ENCODE results near the gene STAP1.

The STAP1 gene

GRCh38 chr4:67580577-67580976, 22.1 kb downstream of the STAP1 start:
- TF ChIP-seq MAX (IDR thresholded peaks at IDR 0.05) (no peak), FOXM1 (IDR thresholded peaks at IDR 0.05; ENCODE audit: borderline replicate concordance, low read depth) (no peak), CREB1 (IDR thresholded peaks at IDR 0.05; ENCODE audit: low read depth) (no peak), EGR1 (IDR thresholded peaks at IDR 0.05) (no peak), USF1 (IDR thresholded peaks at IDR 0.05) (no peak), EP300 (IDR thresholded peaks at IDR 0.05; ENCODE audit: borderline replicate concordance) (no peak)

GRCh38 chr4:67581208-67581857, 22.8 kb downstream of the STAP1 start:
- TF ChIP-seq CREB1 (IDR thresholded peaks at IDR 0.05; ENCODE audit: low read depth) (no peak), USF1 (IDR thresholded peaks at IDR 0.05) (no peak), NFIC (IDR thresholded peaks at IDR 0.05) (no peak), TAF1 (IDR thresholded peaks at IDR 0.05; ENCODE audit: low read depth) (no peak)

- TF ChIP-seq YY1 (IDR thresholded peaks at IDR 0.05; ENCODE audit: low read depth) (no peak), TCF12 (IDR thresholded peaks at IDR 0.05; ENCODE audit: low read depth) (no peak), EP300 (IDR thresholded peaks at IDR 0.05; ENCODE audit: borderline replicate concordance) (no peak), TAF1 (IDR thresholded peaks at IDR 0.05; ENCODE audit: low read depth) (no peak), NFIC (IDR thresholded peaks at IDR 0.05) (no peak), RAD21 (IDR thresholded peaks at IDR 0.05; ENCODE audit: low read depth) (no peak), REST (IDR thresholded peaks at IDR 0.05; ENCODE audit: low read depth) (no peak), CREB1 (IDR thresholded peaks at IDR 0.05; ENCODE audit: low read depth) (no peak), ZBTB7A (IDR thresholded peaks at IDR 0.05; ENCODE audit: low read depth) (no peak), MAX (IDR thresholded peaks at IDR 0.05) (no peak), EGR1 (IDR thresholded peaks at IDR 0.05) (no peak), USF1 (IDR thresholded peaks at IDR 0.05) (no peak), FOXM1 (IDR thresholded peaks at IDR 0.05; ENCODE audit: borderline replicate concordance, low read depth) (no peak), CEBPB (IDR thresholded peaks at IDR 0.05) (no peak), TEAD4 (IDR thresholded peaks at IDR 0.05) (no peak)
These were observed 23.4 kb downstream of the STAP1 start for GRCh38 chr4:67581913-67582312.

- TF ChIP-seq TCF12 (IDR thresholded peaks at IDR 0.05; ENCODE audit: low read depth) = no peak
- TF ChIP-seq MAX (IDR thresholded peaks at IDR 0.05) = no peak
- no peak for TF ChIP-seq EP300 (IDR thresholded peaks at IDR 0.05; ENCODE audit: borderline replicate concordance)
- TF ChIP-seq EGR1 (IDR thresholded peaks at IDR 0.05) = no peak
- no peak for TF ChIP-seq USF1 (IDR thresholded peaks at IDR 0.05)
- no peak for TF ChIP-seq CREB1 (IDR thresholded peaks at IDR 0.05; ENCODE audit: low read depth)
- no peak for TF ChIP-seq TEAD4 (IDR thresholded peaks at IDR 0.05)
- TF ChIP-seq NFIC (IDR thresholded peaks at IDR 0.05) = no peak
- TF ChIP-seq CEBPB (IDR thresholded peaks at IDR 0.05) = no peak
- TF ChIP-seq RAD21 (IDR thresholded peaks at IDR 0.05; ENCODE audit: low read depth) = no peak
- TF ChIP-seq YY1 (IDR thresholded peaks at IDR 0.05; ENCODE audit: low read depth) = no peak
- no peak for TF ChIP-seq REST (IDR thresholded peaks at IDR 0.05; ENCODE audit: low read depth)
These were observed 26.0 kb downstream of the STAP1 start for GRCh38 chr4:67584496-67584895.

GRCh38 chr4:67587156-67587555, 28.6 kb downstream of the STAP1 start:
- TF ChIP-seq MAX (IDR thresholded peaks at IDR 0.05) = no peak
- TF ChIP-seq EP300 (IDR thresholded peaks at IDR 0.05; ENCODE audit: borderline replicate concordance) = no peak
- no peak for TF ChIP-seq EGR1 (IDR thresholded peaks at IDR 0.05)

All from Ishikawa (cell line).